ENCODE data around the gene DCX. TPM values are rescaled to one million over a fixed set of nuclear protein-coding genes. Genes with fewer than 3 reads are reported as not detected.

Gene DCX
- total RNA-seq, 4 donors from 2014 or later = 0.04 to 0.26 TPM; not detected in 2

GRCh38 chrX:111365770-111366325 is 46.1 kb downstream of the DCX start:
- no peaks in the 10 kb centered on the region for H3K4me1 ChIP-seq
- no peak for DNase-seq
- no peaks in the 10 kb centered on the region for H3K9me3 ChIP-seq
- H3K27me3 ChIP-seq = no peaks in the 10 kb centered on the region
- 74 to 100% methylated on average over 1 to 2 of the region's 2 CpGs for WGBS, 2 donors
- H3K36me3 ChIP-seq = no peaks in the 10 kb centered on the region
- no peak overlapping the region for H3K27ac ChIP-seq
- H3K4me3 ChIP-seq = no peak overlapping the region
- intact Hi-C loops (cut with DNase I) = no loop called here
- TF ChIP-seq POLR2A (IDR thresholded peaks at IDR 0.05) (no peak), CTCF (IDR thresholded peaks at IDR 0.05) (no peak)

- no peaks in the 10 kb centered on the region for H3K27me3 ChIP-seq
- H3K4me3 ChIP-seq = no peak overlapping the region
- H3K4me1 ChIP-seq = no peaks in the 10 kb centered on the region
- no peak for TF ChIP-seq POLR2A (IDR thresholded peaks at IDR 0.05)
- no peak for TF ChIP-seq CTCF (IDR thresholded peaks at IDR 0.05)
- no peaks in the 10 kb centered on the region for H3K36me3 ChIP-seq
- 80 to 88% methylated on average over 3 of the region's 3 CpGs for WGBS, 2 donors
- intact Hi-C loops (cut with DNase I) = no loop called here
- H3K9me3 ChIP-seq = no peaks in the 10 kb centered on the region
- no peak overlapping the region for H3K27ac ChIP-seq
- no peak for DNase-seq
These were observed 48.3 kb downstream of the DCX start for GRCh38 chrX:111363741-111364140.

GRCh38 chrX:111361751-111362150 is 50.2 kb downstream of the DCX start:
- Histone ChIP-seq H3K4me1 (no peaks in the 10 kb centered on the region), H3K4me3 (no peak overlapping the region), H3K27me3 (no peaks in the 10 kb centered on the region), H3K9me3 (no peaks in the 10 kb centered on the region), H3K36me3 (no peaks in the 10 kb centered on the region), H3K27ac (no peak overlapping the region)
- intact Hi-C loops (cut with DNase I) = no loop called here
- TF ChIP-seq CTCF (IDR thresholded peaks at IDR 0.05) = no peak
- TF ChIP-seq POLR2A (IDR thresholded peaks at IDR 0.05) = no peak
- 70 to 100% methylated on average over 1 of the region's 1 CpG for WGBS, 2 donors
- DNase-seq = no peak

- DNase-seq = no peak
- Histone ChIP-seq H3K27me3 (no peaks in the 10 kb centered on the region), H3K4me3 (no peak overlapping the region), H3K9me3 (no peaks in the 10 kb centered on the region), H3K36me3 (no peaks in the 10 kb centered on the region), H3K27ac (no peak overlapping the region), H3K4me1 (no peaks in the 10 kb centered on the region)
- intact Hi-C loops (cut with DNase I) = no loop called here
- TF ChIP-seq POLR2A (IDR thresholded peaks at IDR 0.05) (no peak), CTCF (IDR thresholded peaks at IDR 0.05) (no peak)
- WGBS, 2 donors = 37 to 50% methylated on average over 3 of the region's 3 CpGs
These were observed 51.2 kb downstream of the DCX start for GRCh38 chrX:111360839-111361238.

- intact Hi-C loops (cut with DNase I) = no loop called here
- H3K9me3 ChIP-seq = no peaks in the 10 kb centered on the region
- H3K4me3 ChIP-seq = no peak overlapping the region
- peaks cover 0 to 10% (median 5%) of the 10 kb centered on the region in 3 donors for H3K4me1 ChIP-seq
- no peaks in the 10 kb centered on the region for H3K36me3 ChIP-seq
- DNase-seq = no peak
- H3K27me3 ChIP-seq = no peaks in the 10 kb centered on the region
- WGBS, 2 donors = 57 to 60% methylated on average over 2 of the region's 2 CpGs
- H3K27ac ChIP-seq = no peak overlapping the region
- TF ChIP-seq CTCF (IDR thresholded peaks at IDR 0.05) (no peak), POLR2A (IDR thresholded peaks at IDR 0.05) (no peak)
These were observed 56.4 kb downstream of the DCX start for GRCh38 chrX:111355523-111356115.
